LNCAP (cell line): ENCODE results near the gene SGSM1.

Experiments
- CTCF ChIP-seq: fragments of 450-650 bp; IDR thresholded peaks from 2 replicates; pipeline ENCODE4 v1.5.1; 2017; ENCODE audit warnings: mild to moderate bottlenecking

The SGSM1 gene

GRCh38 chr22:24975125-24975640 lies 169.2 kb downstream of the SGSM1 start:
- no peak for TF ChIP-seq CTCF

- no peak for TF ChIP-seq CTCF
Observed at GRCh38 chr22:24975813-24976341, 169.9 kb downstream of the SGSM1 start.

- no peak for TF ChIP-seq CTCF
Observed at GRCh38 chr22:24976442-24977218, 170.6 kb downstream of the SGSM1 start.
